Esophagus squamous epithelium (tissue), 5 donors: ENCODE measurements around the gene UIMC1. TPM values are rescaled to one million over a fixed set of nuclear protein-coding genes. Genes with fewer than 3 reads are reported as not detected.

Experiments
- DNase-seq: peaks from one replicate; lab custom pipeline; 2025; lab: John Stamatoyannopoulos, UW
- H3K27ac ChIP-seq, 4 donors: fragments of 200-600 bp; sonication (generic); one replicate each; pipeline ENCODE4 v1.5.1; 2016 to 2019; ENCODE audit warnings: mild to moderate bottlenecking in 1 of 4
- H3K27me3 ChIP-seq, 4 donors: fragments of 200-600 bp; sonication (generic); 1 replicate in 3 of 4; 2 replicates in 1 of 4; pipeline versions ENCODE4 v1.5.1 to v1.6.0; 2017 to 2021; ENCODE audit warnings: antibody characterized with exemption in 1 of 4
- H3K36me3 ChIP-seq, 3 donors: fragments of 200-600 bp; sonication (generic); one replicate each; pipeline ENCODE4 v1.5.1; 2016 to 2019
- H3K4me1 ChIP-seq, 3 donors: fragments of 200-600 bp; sonication (generic); one replicate each; pipeline ENCODE4 v1.5.1; 2017 to 2019
- H3K4me3 ChIP-seq, 4 donors: fragments of 200-600 bp; sonication (generic); 1 replicate in 3 of 4; 2 replicates in 1 of 4; pipeline ENCODE4 v1.5.1; 2016 to 2019; ENCODE audit warnings: mild to moderate bottlenecking in 2 of 4, moderate library complexity in 1 of 4
- H3K9me3 ChIP-seq, 3 donors: fragments of 200-600 bp; sonication (generic); one replicate each; pipeline ENCODE4 v1.5.1; 2016 to 2019
- POLR2A ChIP-seq, 4 donors: fragments of 450-650 bp; IDR thresholded peaks; one replicate each; pipeline ENCODE4 v1.6.1; 2017; ENCODE audit warnings: antibody characterized with exemption in 4 of 4, mild to moderate bottlenecking in 4 of 4, moderate library complexity in 3 of 4
- WGBS, 2 donors: methylation state at CpG; one replicate each; pipeline ENCODE4 v1.1.5; 2018; 5-methylcytosine and 5-hydroxymethylcytosine counted together
- intact Hi-C: fragments of 100-400 bp; cut with DNase I; formaldehyde crosslinking; loops from one replicate; pipeline ENCODE4 v1.15.0; 2022
- total RNA-seq, 4 donors: library from RNA; depleted of rRNA; stranded (reverse); fragments of >200 nt; gene quantifications; one replicate each; pipeline ENCODE4 v1.1.0, GENCODE V29; 2016
- TF ChIP-seq, protein P1 (sequence below), 6 experiments: fragments of 450-650 bp in 4 of 6; fragments of 200-600 bp in 2 of 6; sonication (generic) in 2 of 6; IDR thresholded peaks; one replicate each; pipeline ENCODE4 v1.5.1; 2016 to 2019; ENCODE audit warnings: antibody characterized with exemption in 6 of 6, mild to moderate bottlenecking in 4 of 6, moderate library complexity in 4 of 6
- donor health status: DM: yes; HTN: yes; CAD: no.

Gene UIMC1
- total RNA-seq, 4 donors from 2014 or later = 10.3 to 38.1 (median 15.6) TPM

DNA sequence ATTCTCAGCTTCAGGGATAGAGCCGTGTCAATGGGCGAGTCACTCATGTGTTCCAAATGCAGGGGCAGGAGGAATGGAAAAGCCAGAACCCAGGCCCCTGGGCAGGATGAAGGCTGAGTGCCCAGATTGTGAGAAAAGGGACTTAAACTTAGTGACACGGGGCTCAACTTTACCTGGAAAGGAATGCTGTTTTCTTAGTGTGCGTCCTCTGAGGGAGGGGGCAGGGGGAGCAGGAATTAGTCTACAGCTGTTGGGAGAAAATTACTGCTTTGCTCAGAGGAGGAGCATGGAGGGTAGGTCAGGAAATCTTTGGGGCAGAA, 122.0 kb downstream of the UIMC1 start:
- WGBS, 2 donors = 54 to 60% methylated on average over 4 of the region's 4 CpGs
- Histone ChIP-seq H3K4me1 (no peaks in the 10 kb centered on the region), H3K4me3 (no peak overlapping the region), H3K27ac (no peak overlapping the region), H3K36me3 (no peaks in the 10 kb centered on the region), H3K27me3 (peaks cover 0 to 11% (median 0%) of the 10 kb centered on the region in 4 donors), H3K9me3 (no peaks in the 10 kb centered on the region)
- no peak for DNase-seq
- intact Hi-C loops = no loop called here
- TF ChIP-seq, protein P1, sequence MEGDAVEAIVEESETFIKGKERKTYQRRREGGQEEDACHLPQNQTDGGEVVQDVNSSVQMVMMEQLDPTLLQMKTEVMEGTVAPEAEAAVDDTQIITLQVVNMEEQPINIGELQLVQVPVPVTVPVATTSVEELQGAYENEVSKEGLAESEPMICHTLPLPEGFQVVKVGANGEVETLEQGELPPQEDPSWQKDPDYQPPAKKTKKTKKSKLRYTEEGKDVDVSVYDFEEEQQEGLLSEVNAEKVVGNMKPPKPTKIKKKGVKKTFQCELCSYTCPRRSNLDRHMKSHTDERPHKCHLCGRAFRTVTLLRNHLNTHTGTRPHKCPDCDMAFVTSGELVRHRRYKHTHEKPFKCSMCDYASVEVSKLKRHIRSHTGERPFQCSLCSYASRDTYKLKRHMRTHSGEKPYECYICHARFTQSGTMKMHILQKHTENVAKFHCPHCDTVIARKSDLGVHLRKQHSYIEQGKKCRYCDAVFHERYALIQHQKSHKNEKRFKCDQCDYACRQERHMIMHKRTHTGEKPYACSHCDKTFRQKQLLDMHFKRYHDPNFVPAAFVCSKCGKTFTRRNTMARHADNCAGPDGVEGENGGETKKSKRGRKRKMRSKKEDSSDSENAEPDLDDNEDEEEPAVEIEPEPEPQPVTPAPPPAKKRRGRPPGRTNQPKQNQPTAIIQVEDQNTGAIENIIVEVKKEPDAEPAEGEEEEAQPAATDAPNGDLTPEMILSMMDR (IDR thresholded peaks at IDR 0.05) = no peak
- TF ChIP-seq POLR2A (IDR thresholded peaks at IDR 0.05) = no peak

DNA sequence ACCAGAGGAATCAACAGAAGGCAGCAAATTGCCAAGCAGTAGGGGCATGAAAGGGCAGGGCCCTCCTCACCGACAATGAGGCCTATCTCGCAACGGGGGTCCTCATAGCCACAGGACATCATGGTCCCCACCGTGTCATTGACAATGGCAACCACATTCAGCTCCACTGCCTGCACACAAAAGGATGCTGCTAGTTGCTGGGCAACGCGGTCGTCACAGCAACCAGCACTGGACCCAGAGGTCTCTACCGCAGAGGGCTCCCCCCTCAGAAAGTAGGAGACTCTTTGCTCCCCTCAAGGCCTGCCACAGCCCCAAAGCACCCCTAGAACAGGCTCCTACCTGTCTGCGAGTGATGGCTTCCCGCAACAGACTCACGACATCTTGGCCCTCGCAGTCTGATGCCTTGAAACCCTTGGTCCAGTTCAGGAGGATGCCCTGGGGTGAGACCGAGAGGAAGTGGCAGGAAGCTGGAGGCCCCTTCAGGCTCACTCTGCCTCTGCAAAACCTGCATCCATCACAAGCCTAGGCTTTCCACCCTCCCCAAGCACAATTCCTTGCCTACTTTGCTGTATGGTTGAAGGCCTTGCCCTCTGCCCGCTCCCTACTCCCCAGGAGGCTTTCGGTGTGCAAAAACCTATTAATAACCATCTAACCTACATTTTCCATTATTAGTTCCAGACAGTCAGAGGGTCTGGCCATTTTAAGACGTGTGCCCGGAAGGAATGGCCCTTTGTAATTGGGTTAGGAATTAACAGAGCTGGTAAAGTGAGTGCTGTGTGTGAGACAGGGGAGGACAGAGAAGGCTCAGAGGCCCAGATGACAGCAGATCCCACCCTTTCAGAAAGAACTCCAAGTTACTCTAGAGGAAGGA, 122.6 kb downstream of the UIMC1 start:
- TF ChIP-seq, protein P1 (IDR thresholded peaks at IDR 0.05) = no peak
- TF ChIP-seq POLR2A (IDR thresholded peaks at IDR 0.05) = no peak
- no peaks in the 10 kb centered on the region for H3K36me3 ChIP-seq
- no peak overlapping the region for H3K27ac ChIP-seq
- no peaks in the 10 kb centered on the region for H3K9me3 ChIP-seq
- WGBS, 2 donors = 80 to 87% methylated on average over 2 to 11 of the region's 17 CpGs
- intact Hi-C loops = no loop called here
- peaks cover 0 to 17% (median 0%) of the 10 kb centered on the region in 4 donors for H3K27me3 ChIP-seq
- no peak overlapping the region for H3K4me3 ChIP-seq
- no peaks in the 10 kb centered on the region for H3K4me1 ChIP-seq
- no peak for DNase-seq

DNA sequence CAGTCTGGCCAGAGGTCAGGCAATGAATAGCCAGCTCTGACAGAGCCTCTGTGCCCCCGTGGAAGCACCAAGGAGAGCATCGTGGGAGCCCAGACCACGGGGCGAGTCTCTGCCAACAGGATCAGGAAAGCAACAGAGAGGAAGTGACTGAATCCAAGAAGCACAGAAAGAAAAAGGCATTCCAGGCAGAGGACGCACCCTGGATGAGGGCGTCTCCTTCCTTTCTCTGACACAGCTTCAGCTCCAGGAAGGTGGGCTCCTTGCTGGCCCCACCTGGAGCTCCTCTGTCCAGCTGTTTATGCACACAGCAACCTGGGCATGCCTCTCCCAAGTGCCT, 124.0 kb downstream of the UIMC1 start:
- TF ChIP-seq POLR2A (IDR thresholded peaks at IDR 0.05) = no peak
- TF ChIP-seq, protein P1 (IDR thresholded peaks at IDR 0.05) = no peak
- no peak overlapping the region for H3K4me3 ChIP-seq
- no peak overlapping the region for H3K27ac ChIP-seq
- H3K27me3 ChIP-seq = peaks cover 0 to 31% (median 0%) of the 10 kb centered on the region in 4 donors
- no peaks in the 10 kb centered on the region for H3K9me3 ChIP-seq
- no peaks in the 10 kb centered on the region for H3K36me3 ChIP-seq
- DNase-seq = no peak
- 42 to 47% methylated on average over 6 of the region's 6 CpGs for WGBS, 2 donors
- intact Hi-C loops = no loop called here
- no peaks in the 10 kb centered on the region for H3K4me1 ChIP-seq

DNA sequence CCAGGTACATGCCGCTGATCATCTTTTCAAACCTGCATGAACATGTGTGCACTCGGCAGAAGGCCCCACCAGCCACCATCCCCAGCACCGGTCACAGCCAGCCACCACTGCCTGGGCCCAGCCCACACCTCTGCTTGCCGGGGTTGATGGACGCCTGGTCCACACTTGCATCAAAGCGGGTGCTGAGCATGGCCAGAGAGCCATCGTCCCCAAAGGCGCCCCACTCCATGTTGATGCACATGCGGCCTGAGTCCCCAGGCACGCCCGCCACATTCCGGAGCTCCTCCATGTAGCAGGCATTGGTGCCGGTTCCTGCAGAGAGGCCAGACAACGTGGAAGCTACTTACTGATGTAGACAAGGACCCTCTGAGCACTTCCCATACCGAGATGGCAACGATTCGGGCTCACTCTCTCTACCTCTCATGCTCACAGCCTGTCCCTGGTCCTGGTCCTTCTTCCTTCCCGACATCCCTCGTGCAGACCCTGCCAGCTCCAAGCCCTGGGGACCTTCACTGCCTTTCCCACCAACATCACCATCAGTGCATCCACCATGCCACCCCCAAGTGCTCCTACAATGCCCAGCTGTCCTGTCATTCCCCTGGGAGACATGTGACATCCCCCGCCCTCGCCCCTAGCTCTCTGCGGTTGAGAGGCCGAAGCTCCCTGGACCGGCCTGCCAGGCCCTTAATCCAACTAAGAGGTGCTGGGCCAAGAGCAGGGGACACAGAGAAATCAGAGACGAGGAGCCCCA, 124.6 kb downstream of the UIMC1 start:
- Histone ChIP-seq H3K36me3 (no peaks in the 10 kb centered on the region), H3K4me3 (no peak overlapping the region), H3K4me1 (no peaks in the 10 kb centered on the region), H3K27ac (no peak overlapping the region), H3K9me3 (no peaks in the 10 kb centered on the region), H3K27me3 (peaks cover 0 to 37% (median 0%) of the 10 kb centered on the region in 4 donors)
- WGBS, 2 donors = 72 to 85% methylated on average over 9 to 13 of the region's 25 CpGs
- intact Hi-C loops = no loop called here
- DNase-seq = no peak
- no peak for TF ChIP-seq POLR2A (IDR thresholded peaks at IDR 0.05)
- TF ChIP-seq, protein P1 (IDR thresholded peaks at IDR 0.05) = no peak
